ENCODE results near the gene RANBP9.

RANBP9 gene

DNA sequence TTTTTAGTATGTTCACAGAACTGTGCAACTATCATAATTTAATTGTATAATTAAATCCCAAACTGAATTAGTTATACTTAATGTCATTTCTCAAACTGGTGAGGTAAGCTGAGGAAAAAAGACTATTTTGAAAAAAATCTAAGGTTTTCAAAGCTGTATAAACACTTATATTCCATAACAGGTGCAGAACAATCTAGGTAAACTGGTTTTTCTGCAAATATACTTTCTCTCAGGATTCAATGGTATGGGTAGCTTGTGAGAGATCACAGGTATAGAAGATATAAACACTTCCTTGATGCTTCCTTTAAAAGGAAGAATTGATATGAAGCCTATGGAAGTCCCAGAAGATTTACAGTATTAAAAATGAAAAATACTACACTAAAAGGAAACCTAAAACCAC is 62.8 kb downstream of the RANBP9 start:
- H3K4me3 ChIP-seq (replicated peaks; ENCODE audit: low read depth, low read length), result no peak overlapping the region
- TF ChIP-seq CTCF (IDR thresholded peaks at IDR 0.05; ENCODE audit: low read depth, low read length, missing control alignments), result no peak
- DNase-seq (ENCODE audit: extremely low read depth, low read depth), result no peak

GRCh38 chr6:13643125-13643524 is 68.5 kb downstream of the RANBP9 start:
- no peak overlapping the region for H3K4me3 ChIP-seq (replicated peaks; ENCODE audit: low read depth, low read length)
- no peak for DNase-seq (ENCODE audit: extremely low read depth, low read depth)
- no peak for TF ChIP-seq CTCF (IDR thresholded peaks at IDR 0.05; ENCODE audit: low read depth, low read length, missing control alignments)

DNA sequence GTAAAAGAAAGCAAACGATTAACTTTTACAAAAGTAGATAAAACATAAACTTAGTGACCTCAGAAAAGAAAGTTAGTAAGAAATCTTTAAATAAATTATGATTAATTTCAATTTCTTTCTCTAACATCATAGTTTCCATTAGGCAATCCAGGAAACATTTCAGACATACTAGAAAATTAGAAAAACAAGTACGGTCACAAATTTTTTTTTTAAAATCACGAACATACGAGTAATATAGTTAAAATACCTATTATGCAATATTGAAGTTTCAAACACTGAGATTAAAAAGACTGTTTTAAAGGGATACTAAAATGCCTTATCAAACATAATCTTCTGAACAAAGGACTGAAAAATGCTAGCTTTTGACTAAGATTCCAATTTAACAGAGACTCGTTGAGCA is 70.3 kb downstream of the RANBP9 start:
- no peak overlapping the region for H3K4me3 ChIP-seq (replicated peaks; ENCODE audit: low read depth, low read length)
- DNase-seq (ENCODE audit: extremely low read depth, low read depth), result no peak
- TF ChIP-seq CTCF (IDR thresholded peaks at IDR 0.05; ENCODE audit: low read depth, low read length, missing control alignments), result no peak

GRCh38 chr6:13638626-13639025 is 73.0 kb downstream of the RANBP9 start:
- no peak overlapping the region for H3K4me3 ChIP-seq (replicated peaks; ENCODE audit: low read depth, low read length)
- DNase-seq (ENCODE audit: extremely low read depth, low read depth), result no peak
- no peak for TF ChIP-seq CTCF (IDR thresholded peaks at IDR 0.05; ENCODE audit: low read depth, low read length, missing control alignments)

GRCh38 chr6:13638014-13638413 is 73.6 kb downstream of the RANBP9 start:
- TF ChIP-seq CTCF (IDR thresholded peaks at IDR 0.05; ENCODE audit: low read depth, low read length, missing control alignments), result no peak

DNA sequence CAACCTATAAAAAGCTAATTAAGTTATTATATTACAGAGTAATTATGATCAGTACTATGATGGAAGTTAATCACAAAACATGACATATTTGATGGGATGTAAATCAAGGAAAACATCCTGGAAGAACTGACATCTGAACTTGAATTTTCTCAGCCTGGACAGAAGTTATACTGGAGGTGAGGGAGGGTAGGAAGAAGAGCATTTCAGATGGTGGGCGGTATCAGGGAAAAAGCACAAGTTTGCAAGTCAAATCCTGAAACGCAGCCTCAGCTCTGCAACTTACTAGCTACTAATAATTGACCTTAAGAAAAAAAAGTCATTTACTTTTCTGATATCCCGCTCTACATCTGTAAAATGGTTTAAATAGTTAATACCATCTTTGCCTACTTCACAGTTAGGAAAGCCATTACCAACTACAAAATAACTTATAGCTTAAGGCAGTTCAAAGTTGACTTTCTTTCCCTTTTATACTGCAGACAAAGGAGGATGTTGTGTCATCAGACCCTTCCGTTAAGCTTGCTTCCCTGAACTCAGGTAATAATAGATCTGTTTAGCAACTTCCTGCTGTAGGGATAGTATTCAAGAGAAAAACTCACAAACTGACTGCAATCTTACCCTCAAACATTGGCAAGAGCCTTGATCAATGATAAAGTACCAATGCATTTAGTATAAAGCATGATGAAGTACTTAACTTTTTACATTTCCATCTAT is 75.5 kb downstream of the RANBP9 start:
- DNase-seq (ENCODE audit: extremely low read depth, low read depth), result no peak
- no peak overlapping the region for H3K4me3 ChIP-seq (replicated peaks; ENCODE audit: low read depth, low read length)
- TF ChIP-seq CTCF (IDR thresholded peaks at IDR 0.05; ENCODE audit: low read depth, low read length, missing control alignments), result no peak

More at GRCh38 chr6:13638014-13638413, 73.6 kb downstream of the RANBP9 start:
- DNase-seq (ENCODE audit: extremely low read depth, low read depth), result no peak
- H3K4me3 ChIP-seq (replicated peaks; ENCODE audit: low read depth, low read length), result no peak overlapping the region

GRCh38 chr6:13633343-13633742 is 78.3 kb downstream of the RANBP9 start:
- DNase-seq (ENCODE audit: extremely low read depth, low read depth), result no peak
- no peak for TF ChIP-seq CTCF (IDR thresholded peaks at IDR 0.05; ENCODE audit: low read depth, low read length, missing control alignments)
- H3K4me3 ChIP-seq (replicated peaks; ENCODE audit: low read depth, low read length), result no peak overlapping the region

Measured in HFF-Myc (cell line).